Muscle of leg (tissue), 11 donors: ENCODE measurements around the gene QSOX2. TPM values are rescaled to one million over a fixed set of nuclear protein-coding genes. Genes with fewer than 3 reads are reported as not detected.

Experiments
- DNase-seq: peaks from one replicate; pipeline ENCODE4 v3.0.0; 2013
- H3K27ac ChIP-seq: one replicate; pipeline ENCODE4 v1.5.1; 2013; ENCODE audit warnings: mild to moderate bottlenecking, low read length, control low read depth
- H3K27me3 ChIP-seq: one replicate; pipeline ENCODE4 v1.6.1; 2013; ENCODE audit warnings: low read length; ENCODE audit not compliant: control insufficient read depth, insufficient read depth
- H3K36me3 ChIP-seq: one replicate; pipeline ENCODE4 v1.6.1; 2013; ENCODE audit warnings: low read length; ENCODE audit not compliant: control insufficient read depth, insufficient read depth
- H3K4me1 ChIP-seq: one replicate; pipeline ENCODE4 v1.6.1; 2013; ENCODE audit warnings: low read length; ENCODE audit not compliant: control insufficient read depth, insufficient read depth
- H3K4me3 ChIP-seq: one replicate; pipeline ENCODE4 v1.5.1; 2013; ENCODE audit warnings: low read length, control low read depth
- H3K9me3 ChIP-seq: replicated peaks from 2 replicates; pipeline ENCODE4 v1.6.1; 2013; ENCODE audit warnings: low read depth, low read length; ENCODE audit not compliant: control insufficient read depth
- WGBS: methylation state at CpG from one replicate; pipeline ENCODE4 v1.1.5; 2013; ENCODE audit warnings: missing lambda C conversion rate; ENCODE audit not compliant: insufficient coverage; 5-methylcytosine and 5-hydroxymethylcytosine counted together
- polyA plus RNA-seq, 8 donors: library from polyadenylated mRNA; unstranded; fragments of 120-200 nt; gene quantifications; one replicate each; pipeline versions ENCODE4 v1.2.1 to v1.2.3, GENCODE V29; 2013; ENCODE audit warnings: inconsistent platforms in 1 of 8, low replicate concordance in 1 of 8; ENCODE audit not compliant: insufficient read length in 8 of 8, insufficient read depth in 1 of 8
- total RNA-seq: library from RNA; stranded (reverse); fragments of 120-200 nt; gene quantifications from one replicate; pipeline ENCODE4 v1.2.4, GENCODE V29; 2013

QSOX2 gene
- total and polyA plus RNA-seq, 9 donors: 4.1 to 11.8 (median 8.5) TPM

GRCh38 chr9:136222166-136222905 lies 23.3 kb downstream of the QSOX2 start:
- H3K36me3 ChIP-seq: peaks cover 41% of the 10 kb centered on the region
- 95% methylated on average over 36 of the region's 38 CpGs for WGBS

DNA sequence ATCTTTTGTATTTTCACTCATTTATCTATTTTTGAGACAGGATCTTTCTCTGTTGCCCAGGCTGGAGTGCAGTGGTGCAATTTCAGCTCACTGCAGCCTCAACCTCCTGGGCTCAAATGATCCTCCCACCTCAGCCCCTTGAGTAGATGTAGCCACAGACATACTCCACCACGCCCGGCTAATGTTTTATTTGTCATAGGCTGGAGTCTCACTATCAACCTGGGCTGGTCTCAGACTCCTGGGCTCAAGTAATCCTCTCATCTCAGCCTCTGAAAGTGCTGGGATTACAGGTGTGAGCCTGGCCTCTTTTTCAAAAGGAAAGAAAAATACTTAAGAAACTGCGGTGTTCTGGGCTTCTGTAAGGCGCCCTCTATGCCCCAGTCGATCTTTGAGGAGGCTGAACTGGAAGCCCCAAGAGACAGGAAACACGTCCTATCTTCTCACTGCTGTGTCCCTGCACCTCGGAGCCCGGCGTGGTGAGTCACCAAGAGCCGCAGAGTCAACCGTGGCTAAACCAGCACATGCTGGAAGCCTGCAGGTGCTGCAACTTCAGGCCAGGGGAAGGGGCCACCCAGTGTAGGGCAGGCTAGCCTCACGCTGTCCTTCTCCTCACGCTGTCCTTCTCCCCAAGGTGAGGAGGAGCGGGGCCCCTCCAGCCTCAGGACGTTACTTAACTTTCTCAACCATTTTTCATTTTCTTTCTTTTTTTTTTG lies 25.4 kb downstream of the QSOX2 start:
- peaks cover 33% of the 10 kb centered on the region for H3K36me3 ChIP-seq
- WGBS: 86% methylated on average over 13 of the region's 15 CpGs
- no peaks in the 10 kb centered on the region for H3K4me1 ChIP-seq
- no peak for DNase-seq
- H3K27me3 ChIP-seq: no peaks in the 10 kb centered on the region
- H3K4me3 ChIP-seq: no peak overlapping the region
- H3K27ac ChIP-seq: no peak overlapping the region
- H3K9me3 ChIP-seq: no peaks in the 10 kb centered on the region

More at GRCh38 chr9:136222166-136222905, 23.3 kb downstream of the QSOX2 start:
- Histone ChIP-seq H3K27me3 (no peaks in the 10 kb centered on the region), H3K27ac (no peak overlapping the region), H3K9me3 (no peaks in the 10 kb centered on the region), H3K4me3 (no peak overlapping the region), H3K4me1 (no peaks in the 10 kb centered on the region)
- no peak for DNase-seq

GRCh38 chr9:136219276-136219675 lies 26.3 kb downstream of the QSOX2 start:
- Histone ChIP-seq H3K4me3 (no peak overlapping the region), H3K36me3 (peaks cover 42% of the 10 kb centered on the region), H3K27me3 (no peaks in the 10 kb centered on the region), H3K4me1 (no peaks in the 10 kb centered on the region), H3K27ac (no peak overlapping the region), H3K9me3 (no peaks in the 10 kb centered on the region)
- no peak for DNase-seq
- WGBS: 61% methylated on average over 8 of the region's 13 CpGs

DNA sequence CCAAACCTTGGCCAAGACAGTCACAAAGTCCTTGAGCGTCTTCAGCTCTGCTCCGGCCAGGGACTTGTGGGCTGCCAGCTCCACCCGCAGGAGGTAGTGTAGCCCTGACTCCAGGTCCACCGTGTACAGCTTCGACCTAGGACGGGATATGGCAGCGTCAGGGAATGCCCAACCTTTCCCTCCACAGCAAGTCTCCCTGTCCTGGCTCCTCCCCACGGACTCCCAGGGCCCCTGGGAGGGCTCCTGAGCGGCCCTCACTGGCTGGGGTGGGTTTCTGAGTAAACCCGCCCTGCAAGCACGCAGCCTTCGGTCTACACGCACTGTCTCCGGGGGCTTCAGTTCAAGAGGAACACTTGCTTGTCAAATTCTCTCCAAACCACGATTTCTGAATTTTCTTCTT lies 26.9 kb downstream of the QSOX2 start:
- Histone ChIP-seq H3K27ac (no peak overlapping the region), H3K9me3 (no peaks in the 10 kb centered on the region), H3K4me1 (no peaks in the 10 kb centered on the region), H3K27me3 (no peaks in the 10 kb centered on the region), H3K4me3 (no peak overlapping the region), H3K36me3 (peaks cover 46% of the 10 kb centered on the region)
- DNase-seq: no peak
- 88% methylated on average over 9 of the region's 15 CpGs for WGBS

- H3K36me3 ChIP-seq: peaks cover 47% of the 10 kb centered on the region
- H3K4me1 ChIP-seq: no peaks in the 10 kb centered on the region
- no peak overlapping the region for H3K27ac ChIP-seq
- no peak overlapping the region for H3K4me3 ChIP-seq
- H3K27me3 ChIP-seq: no peaks in the 10 kb centered on the region
- DNase-seq: no peak
- 94% methylated on average over 6 of the region's 16 CpGs for WGBS
- H3K9me3 ChIP-seq: no peaks in the 10 kb centered on the region
Observed at GRCh38 chr9:136218271-136218670, 27.3 kb downstream of the QSOX2 start.

GRCh38 chr9:136216541-136217244 lies 28.9 kb downstream of the QSOX2 start:
- Histone ChIP-seq H3K27me3 (no peaks in the 10 kb centered on the region), H3K9me3 (no peaks in the 10 kb centered on the region), H3K4me1 (no peaks in the 10 kb centered on the region), H3K27ac (no peak overlapping the region), H3K36me3 (peaks cover 39% of the 10 kb centered on the region), H3K4me3 (no peak overlapping the region)
- no peak for DNase-seq
- WGBS: 84% methylated on average over 37 of the region's 37 CpGs

DNA sequence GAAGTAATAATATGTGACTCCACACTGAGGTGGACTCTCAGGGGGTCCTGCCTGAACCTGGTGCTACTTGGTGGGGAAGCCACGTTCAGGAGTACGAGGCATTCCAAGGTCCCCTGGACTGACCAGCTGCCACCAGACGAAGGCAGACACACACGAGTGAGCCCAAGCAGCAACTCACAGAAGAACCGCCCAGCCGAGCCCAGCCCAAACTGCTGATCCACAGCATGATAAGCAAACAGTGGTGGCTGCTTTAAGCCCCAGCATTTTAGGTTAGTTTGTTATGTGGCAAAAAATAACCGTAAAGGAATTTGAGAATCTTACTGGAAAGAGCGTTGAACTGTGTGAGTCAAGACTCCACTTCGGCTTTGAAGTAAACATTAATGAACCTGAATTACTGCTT lies 31.9 kb downstream of the QSOX2 start:
- DNase-seq: no peak
- Histone ChIP-seq H3K36me3 (peaks cover 52% of the 10 kb centered on the region), H3K9me3 (no peaks in the 10 kb centered on the region), H3K27ac (no peak overlapping the region), H3K27me3 (no peaks in the 10 kb centered on the region), H3K4me3 (no peak overlapping the region), H3K4me1 (no peaks in the 10 kb centered on the region)
- 94% methylated on average over 6 of the region's 9 CpGs for WGBS

GRCh38 chr9:136212345-136212950 lies 33.2 kb downstream of the QSOX2 start:
- H3K9me3 ChIP-seq: no peaks in the 10 kb centered on the region
- peaks cover 49% of the 10 kb centered on the region for H3K36me3 ChIP-seq
- no peaks in the 10 kb centered on the region for H3K4me1 ChIP-seq
- H3K27me3 ChIP-seq: no peaks in the 10 kb centered on the region
- DNase-seq: no peak
- WGBS: 80% methylated on average over 19 of the region's 28 CpGs
- no peak overlapping the region for H3K27ac ChIP-seq
- H3K4me3 ChIP-seq: no peak overlapping the region

DNA sequence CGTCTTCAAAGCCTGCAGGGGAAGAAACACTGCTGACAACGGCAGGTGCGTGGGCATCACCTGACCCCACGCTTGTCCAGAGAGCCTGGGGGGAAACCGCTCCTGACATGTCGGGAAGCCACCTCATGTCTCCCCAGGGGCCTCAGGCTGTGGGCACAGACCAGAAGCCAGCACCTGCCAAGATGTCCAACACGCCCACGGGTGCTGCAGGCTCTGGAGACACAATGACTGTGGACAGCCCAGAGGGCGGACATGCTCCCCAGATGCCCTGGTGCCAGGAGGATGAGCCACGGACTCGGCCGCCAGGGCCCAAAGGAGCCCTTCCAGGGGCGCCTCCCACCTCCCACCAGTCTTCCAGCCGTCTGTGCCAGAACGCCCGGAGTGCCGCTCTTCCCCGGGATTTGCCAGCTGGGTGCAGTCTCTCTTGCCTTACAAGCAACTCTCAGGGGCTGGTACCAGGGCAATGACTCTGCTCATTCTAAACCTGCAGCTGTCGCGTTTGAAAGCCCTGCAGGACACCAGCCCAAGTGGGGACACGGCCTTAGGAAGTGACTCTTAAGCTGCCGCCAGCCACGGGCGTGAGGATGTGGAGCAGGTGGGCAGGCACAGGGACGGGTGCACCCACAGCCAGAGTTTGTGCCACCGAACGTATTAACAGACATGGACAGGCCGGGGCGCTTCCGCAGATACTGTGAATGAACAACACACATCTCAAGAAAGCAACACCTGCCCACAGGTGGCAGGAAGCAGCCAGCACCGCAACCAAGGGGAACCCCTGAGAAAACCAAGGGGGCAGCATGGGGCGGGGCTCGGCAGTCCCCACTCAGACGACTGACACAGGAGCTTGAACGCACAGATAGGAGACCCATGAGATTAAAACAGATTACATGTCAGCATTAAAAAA lies 33.9 kb downstream of the QSOX2 start:
- Histone ChIP-seq H3K27ac (no peak overlapping the region), H3K36me3 (peaks cover 50% of the 10 kb centered on the region), H3K4me3 (no peak overlapping the region), H3K4me1 (no peaks in the 10 kb centered on the region), H3K9me3 (no peaks in the 10 kb centered on the region), H3K27me3 (no peaks in the 10 kb centered on the region)
- WGBS: 89% methylated on average over 32 of the region's 35 CpGs
- DNase-seq: no peak
